Measurements from ENCODE around the gene GRAMD2B.
"Not testable (repeated sequence)": the region's sequence is repeated elsewhere in the genome, so short reads cannot be mapped to it uniquely, and the experiment has no call there.

GRAMD2B gene

GRCh38 chr5:126452477-126452876 is 29.3 kb downstream of the GRAMD2B start:
- no peak for DNase-seq

- no peak for DNase-seq
These were observed 30.9 kb downstream of the GRAMD2B start for GRCh38 chr5:126454081-126454480.

GRCh38 chr5:126454535-126454934 is 31.3 kb downstream of the GRAMD2B start:
- DNase-seq: no peak

GRCh38 chr5:126455264-126455663 is 32.1 kb downstream of the GRAMD2B start:
- no peak for DNase-seq

- no peak for DNase-seq
These were observed 32.5 kb downstream of the GRAMD2B start for GRCh38 chr5:126455728-126456127.

- no peak for DNase-seq
These were observed 33.1 kb downstream of the GRAMD2B start for GRCh38 chr5:126456217-126456820.

- DNase-seq: no peak
These were observed 37.2 kb downstream of the GRAMD2B start for GRCh38 chr5:126460459-126460858.

- no peak for DNase-seq
These were observed 37.8 kb downstream of the GRAMD2B start for GRCh38 chr5:126460977-126461376.

GRCh38 chr5:126461838-126462237 is 38.6 kb downstream of the GRAMD2B start:
- no peak for DNase-seq

GRCh38 chr5:126462239-126463014 is 39.2 kb downstream of the GRAMD2B start:
- DNase-seq: no peak

GRCh38 chr5:126464016-126464415 is 40.8 kb downstream of the GRAMD2B start:
- peak; percentile 15 for DNase-seq

- no peak for DNase-seq
These were observed 41.8 kb downstream of the GRAMD2B start for GRCh38 chr5:126464959-126465358.

- no peak for DNase-seq
These were observed 44.9 kb downstream of the GRAMD2B start for GRCh38 chr5:126468091-126468490.

GRCh38 chr5:126469536-126470316 is 46.5 kb downstream of the GRAMD2B start:
- no peak for DNase-seq

- not testable (repeated sequence) for DNase-seq
These were observed 47.3 kb downstream of the GRAMD2B start for GRCh38 chr5:126470529-126470928.

- DNase-seq: no peak
These were observed 48.0 kb downstream of the GRAMD2B start for GRCh38 chr5:126471247-126471646.

- no peak for DNase-seq
These were observed 48.8 kb downstream of the GRAMD2B start for GRCh38 chr5:126471875-126472537.

- no peak for DNase-seq
These were observed 49.3 kb downstream of the GRAMD2B start for GRCh38 chr5:126472538-126472889.

GRCh38 chr5:126477294-126478117 is 54.3 kb downstream of the GRAMD2B start:
- no peak for DNase-seq

GRCh38 chr5:126479810-126480209 is 56.6 kb downstream of the GRAMD2B start:
- DNase-seq: no peak

- no peak for DNase-seq
These were observed 57.6 kb downstream of the GRAMD2B start for GRCh38 chr5:126480824-126481223.

- no peak for DNase-seq
These were observed 58.0 kb downstream of the GRAMD2B start for GRCh38 chr5:126481243-126481642.

Data from CD4-positive, alpha-beta T cell treated with Interleukin-17A for 4 hours (primary cell).